Ascending aorta (tissue), 2 donors: ENCODE measurements around the gene PROM2. TPM values are rescaled to one million over a fixed set of nuclear protein-coding genes. Genes with fewer than 3 reads are reported as not detected.

ENCODE experiments used
- DNase-seq, 2 donors: peaks; one replicate each; pipeline ENCODE4 v3.0.0-alpha.2; 2019; ENCODE audit warnings: low spot score in 2 of 2
- H3K27ac ChIP-seq, 2 donors: fragments of 200-600 bp; sonication (generic); one replicate each; pipeline ENCODE4 v1.5.1; 2016 to 2017; ENCODE audit warnings: mild to moderate bottlenecking in 1 of 2
- H3K27me3 ChIP-seq: fragments of 200-600 bp; sonication (generic); one replicate; pipeline ENCODE4 v1.5.1; 2017
- H3K36me3 ChIP-seq, 2 donors: fragments of 200-600 bp; sonication (generic); one replicate each; pipeline ENCODE4 v1.5.1; 2016
- H3K4me1 ChIP-seq, 2 donors: fragments of 200-600 bp; sonication (generic); one replicate each; pipeline ENCODE4 v1.5.1; 2016 to 2017; ENCODE audit warnings: mild to moderate bottlenecking in 1 of 2
- H3K4me3 ChIP-seq, 2 donors: fragments of 200-600 bp; sonication (generic); one replicate each; pipeline ENCODE4 v1.5.1; 2016 to 2017; ENCODE audit warnings: mild to moderate bottlenecking in 1 of 2
- H3K9me3 ChIP-seq, 2 donors: fragments of 200-600 bp; sonication (generic); one replicate each; pipeline ENCODE4 v1.5.1; 2016
- CTCF ChIP-seq, 3 experiments: fragments of 200-600 bp in 2 of 3; fragments of 450-650 bp in 1 of 3; sonication (generic) in 2 of 3; IDR thresholded peaks; one replicate each; pipeline ENCODE4 v1.5.1; 2016 to 2019; ENCODE audit warnings: antibody characterized with exemption in 3 of 3, mild to moderate bottlenecking in 1 of 3, moderate library complexity in 1 of 3
- intact Hi-C: fragments of 100-400 bp; cut with DNase I; formaldehyde crosslinking; loops from one replicate; pipeline ENCODE4 v1.15.1; 2023
- total RNA-seq: library from RNA; depleted of rRNA; stranded (reverse); fragments of >200 nt; gene quantifications from one replicate; pipeline ENCODE4 v1.1.0, GENCODE V29; 2016

PROM2 gene
- total RNA-seq, 1 donor from 2014 or later, result not detected

GRCh38 chr2:95289253-95289652 is 15.0 kb downstream of the PROM2 start:
- Histone ChIP-seq H3K4me1 (no peaks in the 10 kb centered on the region), H3K27me3 (no peaks in the 10 kb centered on the region), H3K9me3 (peaks cover 0 to 9% of the 10 kb centered on the region in 2 donors), H3K4me3 (no peak overlapping the region), H3K27ac (no peak overlapping the region), H3K36me3 (no peaks in the 10 kb centered on the region)
- no peak for DNase-seq
- intact Hi-C loops, result no loop called here
- no peak for TF ChIP-seq CTCF (IDR thresholded peaks at IDR 0.05)

GRCh38 chr2:95291222-95291621 is 17.0 kb downstream of the PROM2 start:
- Histone ChIP-seq H3K27ac (no peak overlapping the region), H3K9me3 (peaks cover 0 to 9% of the 10 kb centered on the region in 2 donors), H3K27me3 (no peaks in the 10 kb centered on the region), H3K36me3 (no peaks in the 10 kb centered on the region), H3K4me1 (no peaks in the 10 kb centered on the region), H3K4me3 (no peak overlapping the region)
- intact Hi-C loops, result no loop called here
- no peak for DNase-seq
- no peak for TF ChIP-seq CTCF (IDR thresholded peaks at IDR 0.05)

GRCh38 chr2:95292623-95293260 is 18.5 kb downstream of the PROM2 start:
- no peaks in the 10 kb centered on the region for H3K27me3 ChIP-seq
- no peak for DNase-seq
- H3K4me3 ChIP-seq, result no peak overlapping the region
- no peaks in the 10 kb centered on the region for H3K36me3 ChIP-seq
- intact Hi-C loops, result no loop called here
- peaks cover 0 to 9% of the 10 kb centered on the region in 2 donors for H3K9me3 ChIP-seq
- H3K4me1 ChIP-seq, result no peaks in the 10 kb centered on the region
- TF ChIP-seq CTCF (IDR thresholded peaks at IDR 0.05), result no peak
- H3K27ac ChIP-seq, result no peak overlapping the region

- Histone ChIP-seq H3K9me3 (peaks cover 0 to 9% of the 10 kb centered on the region in 2 donors), H3K27ac (no peak overlapping the region), H3K4me3 (no peak overlapping the region), H3K36me3 (no peaks in the 10 kb centered on the region), H3K27me3 (no peaks in the 10 kb centered on the region), H3K4me1 (no peaks in the 10 kb centered on the region)
- no peak for DNase-seq
- intact Hi-C loops, result no loop called here
- no peak for TF ChIP-seq CTCF (IDR thresholded peaks at IDR 0.05)
Observed at GRCh38 chr2:95294579-95295250, 20.5 kb downstream of the PROM2 start.

GRCh38 chr2:95295376-95295775 is 21.1 kb downstream of the PROM2 start:
- DNase-seq, result no peak

More at GRCh38 chr2:95295376-95295775, 21.1 kb downstream of the PROM2 start:
- H3K9me3 ChIP-seq, result peaks cover 0 to 4% of the 10 kb centered on the region in 2 donors
- H3K27ac ChIP-seq, result no peak overlapping the region
- H3K27me3 ChIP-seq, result no peaks in the 10 kb centered on the region
- no peak for TF ChIP-seq CTCF (IDR thresholded peaks at IDR 0.05)
- no peak overlapping the region for H3K4me3 ChIP-seq
- intact Hi-C loops, result no loop called here
- no peaks in the 10 kb centered on the region for H3K36me3 ChIP-seq
- H3K4me1 ChIP-seq, result no peaks in the 10 kb centered on the region
